ENCODE data around the gene HPN. TPM values are rescaled to one million over a fixed set of nuclear protein-coding genes. Genes with fewer than 3 reads are reported as not detected.

Gene HPN
- polyA plus RNA-seq, 3 donors: 0.05 TPM; not detected in 2

DNA sequence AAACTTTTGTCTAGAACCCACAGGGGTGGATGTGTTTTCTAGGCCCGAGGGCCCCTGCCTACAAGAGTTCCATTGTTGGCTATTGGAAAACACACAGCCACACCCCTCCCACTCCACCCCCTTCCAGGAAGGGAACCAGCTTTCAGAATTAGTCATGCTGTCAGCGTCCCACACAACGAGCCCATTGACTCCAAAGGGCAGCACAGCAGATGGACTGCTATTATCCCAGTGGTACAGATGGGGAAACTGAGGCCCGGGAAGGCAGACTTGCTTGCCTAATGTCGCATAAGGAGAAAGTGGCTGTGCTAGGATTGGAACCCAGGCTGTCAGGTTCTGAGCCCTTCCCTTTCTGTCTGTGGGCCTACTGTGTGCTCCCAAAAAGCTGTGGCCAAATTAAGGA is 66.0 kb downstream of the HPN start:
- Histone ChIP-seq H3K4me2 (replicated peaks; ENCODE audit: extremely low read depth, low read length, poor library complexity, severe bottlenecking) (no peak overlapping the region), H2AFZ (ENCODE audit: insufficient read depth, low read depth, low read length, poor library complexity, severe bottlenecking) (no peak overlapping the region), H3K79me2 (ENCODE audit: insufficient read depth, low read length) (no peaks in the 10 kb centered on the region), H3K36me3 (replicated peaks in 1 of 2; ENCODE audit: control insufficient read depth in 1 of 2, insufficient read depth in 2 of 2, low read length in 2 of 2) (no peaks in the 10 kb centered on the region), H4K20me1 (ENCODE audit: insufficient read depth, low read length) (no peaks in the 10 kb centered on the region), H3K9ac (ENCODE audit: insufficient read depth, low read length, poor library complexity, severe bottlenecking) (no peak overlapping the region), H3K4me1 (ENCODE audit: control insufficient read depth in 1 of 2, insufficient read depth in 2 of 2, low read length in 2 of 2) (no peaks in the 10 kb centered on the region), H3K27me3 (ENCODE audit: control insufficient read depth in 2 of 2, insufficient read depth in 2 of 2, low read length in 2 of 2) (no peaks in the 10 kb centered on the region), H3K4me3 (replicated peaks in 1 of 3; ENCODE audit: low read depth in 2 of 3, low read length in 3 of 3) (no peak overlapping the region), H3K9me3 (replicated peaks in 1 of 2; ENCODE audit: control insufficient read depth in 1 of 2, insufficient read depth in 1 of 2, low read length in 2 of 2) (peaks cover 12 to 17% of the 10 kb centered on the region in 2 donors), H3K27ac (ENCODE audit: low read depth in 1 of 2, low read length in 2 of 2) (no peak overlapping the region)
- H3K36me3 Mint-ChIP-seq: no peaks in the 10 kb centered on the region
- no peak for DNase-seq
- H3K27me3 Mint-ChIP-seq (ENCODE audit: low read depth in 3 of 3): peaks cover 4 to 11% (median 5%) of the 10 kb centered on the region in 3 donors
- peaks cover 0 to 9% (median 2%) of the 10 kb centered on the region in 7 donors for H3K9me3 Mint-ChIP-seq
- TF ChIP-seq, protein P1, sequence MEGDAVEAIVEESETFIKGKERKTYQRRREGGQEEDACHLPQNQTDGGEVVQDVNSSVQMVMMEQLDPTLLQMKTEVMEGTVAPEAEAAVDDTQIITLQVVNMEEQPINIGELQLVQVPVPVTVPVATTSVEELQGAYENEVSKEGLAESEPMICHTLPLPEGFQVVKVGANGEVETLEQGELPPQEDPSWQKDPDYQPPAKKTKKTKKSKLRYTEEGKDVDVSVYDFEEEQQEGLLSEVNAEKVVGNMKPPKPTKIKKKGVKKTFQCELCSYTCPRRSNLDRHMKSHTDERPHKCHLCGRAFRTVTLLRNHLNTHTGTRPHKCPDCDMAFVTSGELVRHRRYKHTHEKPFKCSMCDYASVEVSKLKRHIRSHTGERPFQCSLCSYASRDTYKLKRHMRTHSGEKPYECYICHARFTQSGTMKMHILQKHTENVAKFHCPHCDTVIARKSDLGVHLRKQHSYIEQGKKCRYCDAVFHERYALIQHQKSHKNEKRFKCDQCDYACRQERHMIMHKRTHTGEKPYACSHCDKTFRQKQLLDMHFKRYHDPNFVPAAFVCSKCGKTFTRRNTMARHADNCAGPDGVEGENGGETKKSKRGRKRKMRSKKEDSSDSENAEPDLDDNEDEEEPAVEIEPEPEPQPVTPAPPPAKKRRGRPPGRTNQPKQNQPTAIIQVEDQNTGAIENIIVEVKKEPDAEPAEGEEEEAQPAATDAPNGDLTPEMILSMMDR (IDR thresholded peaks at IDR 0.05): no peak
- 25% methylated on average over 5 of the region's 5 CpGs for WGBS (ENCODE audit: insufficient coverage)
- H3K27ac Mint-ChIP-seq: no peak overlapping the region
- H3K4me3 Mint-ChIP-seq: no peak overlapping the region
- intact Hi-C loops (cut with micrococcal nuclease): no loop called here
- H3K4me1 Mint-ChIP-seq: no peaks in the 10 kb centered on the region

DNA sequence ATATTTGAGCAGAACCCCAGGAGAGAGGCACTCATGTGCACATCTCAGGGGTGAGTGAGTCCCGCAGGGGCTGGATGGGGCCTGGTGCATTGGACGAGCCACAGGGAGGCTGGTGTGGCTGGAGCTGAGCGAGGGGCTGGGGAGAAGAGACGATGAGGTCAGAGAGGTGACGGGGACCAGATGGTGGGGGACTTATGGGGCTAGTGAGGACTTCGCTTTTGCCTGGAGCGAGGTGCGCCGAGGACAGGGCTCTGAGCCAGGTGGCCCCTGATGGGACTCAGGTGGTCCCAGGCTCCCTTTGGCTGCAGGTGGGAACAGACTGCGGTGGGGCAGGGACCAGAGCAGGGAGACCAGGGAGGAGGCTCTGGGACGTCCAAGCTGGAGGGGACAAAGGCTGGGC is 67.2 kb downstream of the HPN start:
- DNase-seq: no peak
- peaks cover 0 to 9% (median 2%) of the 10 kb centered on the region in 7 donors for H3K9me3 Mint-ChIP-seq
- Histone ChIP-seq H3K27ac (ENCODE audit: low read depth in 1 of 2, low read length in 2 of 2) (no peak overlapping the region), H3K4me2 (replicated peaks; ENCODE audit: extremely low read depth, low read length, poor library complexity, severe bottlenecking) (no peak overlapping the region), H2AFZ (ENCODE audit: insufficient read depth, low read depth, low read length, poor library complexity, severe bottlenecking) (no peak overlapping the region), H3K9ac (ENCODE audit: insufficient read depth, low read length, poor library complexity, severe bottlenecking) (no peak overlapping the region), H3K36me3 (replicated peaks in 1 of 2; ENCODE audit: control insufficient read depth in 1 of 2, insufficient read depth in 2 of 2, low read length in 2 of 2) (no peaks in the 10 kb centered on the region), H3K4me1 (ENCODE audit: control insufficient read depth in 1 of 2, insufficient read depth in 2 of 2, low read length in 2 of 2) (no peaks in the 10 kb centered on the region), H3K27me3 (ENCODE audit: control insufficient read depth in 2 of 2, insufficient read depth in 2 of 2, low read length in 2 of 2) (no peaks in the 10 kb centered on the region), H3K9me3 (replicated peaks in 1 of 2; ENCODE audit: control insufficient read depth in 1 of 2, insufficient read depth in 1 of 2, low read length in 2 of 2) (peaks cover 12 to 17% of the 10 kb centered on the region in 2 donors), H3K79me2 (ENCODE audit: insufficient read depth, low read length) (no peaks in the 10 kb centered on the region), H3K4me3 (replicated peaks in 1 of 3; ENCODE audit: low read depth in 2 of 3, low read length in 3 of 3) (no peak overlapping the region), H4K20me1 (ENCODE audit: insufficient read depth, low read length) (no peaks in the 10 kb centered on the region)
- WGBS (ENCODE audit: insufficient coverage): 79% methylated on average over 11 of the region's 11 CpGs
- intact Hi-C loops (cut with micrococcal nuclease): no loop called here
- H3K4me1 Mint-ChIP-seq: no peaks in the 10 kb centered on the region
- TF ChIP-seq, protein P1 (IDR thresholded peaks at IDR 0.05): no peak
- H3K36me3 Mint-ChIP-seq: no peaks in the 10 kb centered on the region
- no peak overlapping the region for H3K4me3 Mint-ChIP-seq
- H3K27me3 Mint-ChIP-seq (ENCODE audit: low read depth in 3 of 3): peaks cover 4 to 11% (median 5%) of the 10 kb centered on the region in 3 donors
- H3K27ac Mint-ChIP-seq: no peak overlapping the region
